Erythroblast (primary cell): ENCODE measurements around the gene AACS.

Experiments used
- GATA1 ChIP-seq: IDR thresholded peaks from 2 replicates; pipeline ENCODE4 v1.6.1; 2011; ENCODE audit warnings: low read depth, mild to moderate bottlenecking, control low read depth, low read length, moderate library complexity
- POLR2A ChIP-seq: IDR thresholded peaks from 2 replicates; pipeline ENCODE4 v1.6.1; 2011; ENCODE audit warnings: mild to moderate bottlenecking, low read length

GRCh38 chr12:125110641-125111360, 45.6 kb downstream of the AACS start:
- TF ChIP-seq POLR2A: no peak
- TF ChIP-seq GATA1: no peak
